SK-N-MC (cell line): ENCODE measurements around the gene NRN1L.

Experiments
- EZH2 ChIP-seq: fragments of 200-600 bp; sonication (generic); IDR thresholded peaks from one replicate; pipeline ENCODE4 v1.6.1; 2017; ENCODE audit warnings: antibody characterized with exemption
- FOXP2 ChIP-seq: optimal IDR thresholded peaks from 2 replicates; pipeline ENCODE3; 2011; ENCODE audit warnings: mild to moderate bottlenecking, moderate library complexity; ENCODE audit not compliant: insufficient read depth; ENCODE audit errors: extremely low read length, control extremely low read depth
- POLR2AphosphoS5 ChIP-seq: IDR thresholded peaks from 2 replicates; pipeline ENCODE4 v1.6.1; 2012; ENCODE audit warnings: mild to moderate bottlenecking, low read depth, low read length, borderline replicate concordance

GRCh38 chr16:67928147-67928546, 43.5 kb downstream of the NRN1L start:
- TF ChIP-seq POLR2AphosphoS5 (no peak), EZH2 (no peak), FOXP2 (no peak)
